Renal cortical epithelial cell (primary cell): ENCODE results near the gene CABP4. TPM values are rescaled to one million over a fixed set of nuclear protein-coding genes. Genes with fewer than 3 reads are reported as not detected.
A peak's percentile ranks its signal among the peaks of the same experiment; 100 is the strongest.
"Not testable (repeated sequence)": the region's sequence is repeated elsewhere in the genome, so short reads cannot be mapped to it uniquely, and the experiment has no call there.

Source experiments
- DNase-seq: peaks from one replicate; pipeline ENCODE4 v3.0.0-alpha.2; 2011; ENCODE audit warnings: low read depth
- total RNA-seq: library from RNA; depleted of rRNA; stranded (reverse); fragments of >200 nt; gene quantifications from 2 replicates; pipeline ENCODE4 v1.2.3, GENCODE V29; 2014

Gene CABP4
- total RNA-seq, 1 donor from 2014 or later: not detected

GRCh38 chr11:67419325-67420049 is 35.7 kb upstream of the CABP4 start:
- no peak for DNase-seq

GRCh38 chr11:67420147-67420645 is 35.0 kb upstream of the CABP4 start:
- DNase-seq: no peak

- DNase-seq: peak; percentile 61
Observed at GRCh38 chr11:67420646-67421429, 34.3 kb upstream of the CABP4 start.

GRCh38 chr11:67421430-67422031 is 33.6 kb upstream of the CABP4 start:
- DNase-seq: no peak

GRCh38 chr11:67422891-67423290 is 32.3 kb upstream of the CABP4 start:
- peak; percentile 25 for DNase-seq

- no peak for DNase-seq
Observed at GRCh38 chr11:67423466-67423865, 31.7 kb upstream of the CABP4 start.

GRCh38 chr11:67423891-67424613 is 31.1 kb upstream of the CABP4 start:
- DNase-seq: no peak

GRCh38 chr11:67427364-67427859 is 27.7 kb upstream of the CABP4 start:
- not testable (repeated sequence) for DNase-seq

GRCh38 chr11:67428052-67429001 is 26.8 kb upstream of the CABP4 start, which contains the start of gene RPS6KB2:
TSS of gene RPS6KB2 (plus strand) at chr11:67428494. CDS start at chr11:67428546, 52 bp downstream.
- peak; percentile 93 for DNase-seq

GRCh38 chr11:67429038-67429668 is 26.0 kb upstream of the CABP4 start:
- DNase-seq: no peak

- no peak for DNase-seq
Observed at GRCh38 chr11:67429722-67430121, 25.4 kb upstream of the CABP4 start.

- no peak for DNase-seq
Observed at GRCh38 chr11:67431346-67432249, 23.6 kb upstream of the CABP4 start.

GRCh38 chr11:67432655-67433349 is 22.4 kb upstream of the CABP4 start:
- DNase-seq: no peak

- no peak for DNase-seq
Observed at GRCh38 chr11:67433536-67434394, 21.4 kb upstream of the CABP4 start.

- DNase-seq: no peak
Observed at GRCh38 chr11:67434395-67434881, 20.7 kb upstream of the CABP4 start.

GRCh38 chr11:67435031-67435726 is 20.0 kb upstream of the CABP4 start:
- no peak for DNase-seq
